Suprapubic skin (tissue), 4 donors: ENCODE results near the gene ADD3.

Experiments used
- CTCF ChIP-seq, 2 donors: fragments of 200-600 bp in 1 of 2; fragments of 450-650 bp in 1 of 2; sonication (generic) in 1 of 2; IDR thresholded peaks; one replicate each; pipeline ENCODE4 v1.5.1; 2016 to 2019; ENCODE audit warnings: antibody characterized with exemption in 2 of 2, mild to moderate bottlenecking in 1 of 2, moderate library complexity in 1 of 2
- EP300 ChIP-seq: sonication (generic); formaldehyde crosslinking; IDR thresholded peaks from one replicate; pipeline ENCODE4 v1.6.1; 2017; ENCODE audit warnings: antibody characterized with exemption
- POLR2A ChIP-seq, 2 donors: fragments of 450-650 bp; IDR thresholded peaks; one replicate each; pipeline ENCODE4 v1.6.1; 2017; ENCODE audit warnings: antibody characterized with exemption in 2 of 2, mild to moderate bottlenecking in 2 of 2, moderate library complexity in 2 of 2
- POLR2AphosphoS5 ChIP-seq, 3 donors: sonication (generic); formaldehyde crosslinking; IDR thresholded peaks; one replicate each; pipeline ENCODE4 v1.6.1; 2017; ENCODE audit warnings: antibody characterized with exemption in 3 of 3

GRCh38 chr10:109978481-109978880 lies 29.3 kb upstream of the ADD3 start:
- TF ChIP-seq CTCF (IDR thresholded peaks at IDR 0.05), result peak; percentile 63 to 74
- TF ChIP-seq POLR2AphosphoS5 (IDR thresholded peaks at IDR 0.05), result peak in 1 of 3 donors; percentile 26
- TF ChIP-seq POLR2A (IDR thresholded peaks at IDR 0.05), result no peak
- TF ChIP-seq EP300, result no peak
